HG02981 (cell line): Measurements from ENCODE around the gene CGREF1.

ENCODE experiments used
- ATAC-seq: cut with Tn5 transposase; IDR thresholded peaks from one replicate; pipeline ENCODE4 v1.9.1; 2021; ENCODE audit warnings: mild to moderate bottlenecking, moderate library complexity; ENCODE audit not compliant: unreplicated experiment

Gene CGREF1

DNA sequence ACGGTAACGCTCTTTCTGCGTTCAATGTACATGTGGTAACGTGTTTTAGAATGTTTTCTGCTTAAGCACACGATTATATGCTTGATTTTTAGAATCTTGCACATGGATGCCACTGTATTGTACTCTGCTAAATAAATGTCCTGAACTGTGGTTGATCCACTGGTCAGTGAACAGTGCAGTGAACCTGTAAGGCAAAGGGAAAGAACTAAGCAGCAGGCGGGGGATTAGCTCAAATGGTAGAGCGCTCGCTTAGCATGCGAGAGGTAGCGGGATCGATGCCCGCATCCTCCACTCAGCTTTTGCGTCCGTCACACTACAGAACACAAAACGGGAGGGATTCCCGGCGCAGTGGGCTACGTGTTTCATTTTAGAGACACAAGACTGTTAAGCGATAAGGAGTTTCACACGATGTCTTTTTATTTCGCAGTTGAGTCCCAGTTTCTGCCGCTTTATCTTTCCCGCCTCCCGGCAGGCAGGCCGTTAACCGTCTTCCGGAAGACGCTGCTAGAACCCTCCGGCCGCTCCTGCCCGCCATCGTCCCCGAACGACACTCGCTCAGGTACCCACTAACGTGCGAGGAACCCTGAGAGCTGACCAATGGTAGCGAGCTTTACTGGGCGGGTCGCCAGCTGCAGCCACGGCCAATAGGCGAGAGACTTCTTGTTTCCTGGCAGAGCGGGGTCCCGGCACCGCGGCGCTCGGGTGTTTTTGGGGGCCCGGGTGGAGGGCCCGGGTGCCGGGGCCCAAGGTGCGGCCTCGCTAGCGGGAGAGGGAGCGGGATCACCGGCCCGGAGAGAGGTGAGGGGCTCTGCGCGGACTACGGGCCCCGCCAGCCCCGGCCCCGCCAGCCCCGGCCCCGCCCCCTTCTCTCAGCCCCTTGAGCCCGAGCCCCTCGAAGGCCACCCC lies 67.7 kb downstream of the CGREF1 start, which contains the start of gene AGBL5:
Gene AGBL5, plus strand, starts transcription at position 673 of the 906 bp plus-strand sequence. CDS start 1,291 bp downstream, outside the sequence.
- ATAC-seq = peak; percentile 70
